Neural progenitor cell (in vitro differentiated cells): ENCODE results near the gene PLK5. TPM values are rescaled to one million over a fixed set of nuclear protein-coding genes. Genes with fewer than 3 reads are reported as not detected.

Source experiments
- DNase-seq: peaks from one replicate; pipeline ENCODE4 v3.0.0-alpha.2; 2016; ENCODE audit warnings: low spot score
- H2AFZ ChIP-seq: fragments of 200-600 bp; sonication (generic); replicated peaks from 2 replicates; pipeline ENCODE4 v1.6.1; 2016; ENCODE audit warnings: antibody characterized with exemption
- H3F3A ChIP-seq: fragments of 200-600 bp; sonication (generic); 2 replicates; pipeline ENCODE4 v1.6.1; 2016; ENCODE audit warnings: antibody characterized with exemption, low read depth
- H3K27ac ChIP-seq: fragments of 200-600 bp; sonication (generic); 2 replicates; pipeline ENCODE4 v1.5.1; 2016; ENCODE audit warnings: mild to moderate bottlenecking
- H3K27me3 ChIP-seq: fragments of 200-600 bp; sonication (generic); 2 replicates; pipeline ENCODE4 v1.6.1; 2016; ENCODE audit warnings: mild to moderate bottlenecking, moderate library complexity
- H3K36me3 ChIP-seq: fragments of 200-600 bp; sonication (generic); 2 replicates; pipeline ENCODE4 v1.5.1; 2016
- H3K4me1 ChIP-seq: fragments of 200-600 bp; sonication (generic); 2 replicates; pipeline ENCODE4 v1.6.1; 2016; ENCODE audit warnings: mixed run types
- H3K4me2 ChIP-seq: fragments of 200-600 bp; sonication (generic); 2 replicates; pipeline ENCODE4 v1.6.1; 2016
- H3K4me3 ChIP-seq: fragments of 200-600 bp; sonication (generic); 2 replicates; pipeline ENCODE4 v1.5.1; 2016
- H3K79me2 ChIP-seq: fragments of 200-600 bp; sonication (generic); 2 replicates; pipeline ENCODE4 v1.6.1; 2016; ENCODE audit warnings: low read depth
- H3K9ac ChIP-seq: fragments of 200-600 bp; sonication (generic); 2 replicates; pipeline ENCODE4 v1.6.1; 2016
- H3K9me3 ChIP-seq: fragments of 200-600 bp; sonication (generic); 2 replicates; pipeline ENCODE4 v1.5.1; 2016; ENCODE audit warnings: low read depth
- H4K20me1 ChIP-seq: fragments of 200-600 bp; sonication (generic); 2 replicates; pipeline ENCODE4 v1.6.1; 2016; ENCODE audit warnings: low read depth
- H3K27ac Mint-ChIP-seq: 3 replicates; pipeline ENCODE4 v1.8.0; 2021; ENCODE audit warnings: mixed read lengths
- H3K27me3 Mint-ChIP-seq: 2 replicates; pipeline ENCODE4 v1.8.0; 2022; ENCODE audit warnings: low read depth, mild to moderate bottlenecking, inconsistent platforms, moderate library complexity, mixed read lengths; ENCODE audit not compliant: insufficient read depth
- H3K36me3 Mint-ChIP-seq: 3 replicates; pipeline ENCODE4 v1.8.0; 2021; ENCODE audit warnings: mixed read lengths
- H3K4me1 Mint-ChIP-seq: 3 replicates; pipeline ENCODE4 v1.8.0; 2021; ENCODE audit warnings: mixed read lengths
- H3K4me3 Mint-ChIP-seq: 3 replicates; pipeline ENCODE4 v1.8.0; 2021; ENCODE audit warnings: mild to moderate bottlenecking, moderate library complexity, mixed read lengths
- H3K9me3 Mint-ChIP-seq: 3 replicates; pipeline ENCODE4 v1.8.0; 2020; ENCODE audit warnings: mixed read lengths
- EZH2 ChIP-seq: fragments of 200-600 bp; sonication (generic); IDR thresholded peaks from 2 replicates; pipeline ENCODE4 v1.6.1; 2017; ENCODE audit warnings: antibody characterized with exemption, mild to moderate bottlenecking, moderate library complexity
- EZH2phosphoT487 ChIP-seq: fragments of 200-600 bp; sonication (generic); IDR thresholded peaks from 2 replicates; pipeline ENCODE4 v1.6.1; 2017; ENCODE audit warnings: antibody characterized with exemption
- total RNA-seq: library from RNA; depleted of rRNA; stranded (reverse); fragments of >200 nt; gene quantifications from 2 replicates; pipeline ENCODE4 v1.2.3, GENCODE V29; 2015; ENCODE audit warnings: low replicate concordance
- TF ChIP-seq, protein P1 (sequence below): fragments of 200-600 bp; sonication (generic); IDR thresholded peaks from 2 replicates; pipeline ENCODE4 v1.5.1; 2017; ENCODE audit warnings: antibody characterized with exemption, mild to moderate bottlenecking

PLK5 gene
- total RNA-seq, 1 donor from 2014 or later, result not detected

DNA sequence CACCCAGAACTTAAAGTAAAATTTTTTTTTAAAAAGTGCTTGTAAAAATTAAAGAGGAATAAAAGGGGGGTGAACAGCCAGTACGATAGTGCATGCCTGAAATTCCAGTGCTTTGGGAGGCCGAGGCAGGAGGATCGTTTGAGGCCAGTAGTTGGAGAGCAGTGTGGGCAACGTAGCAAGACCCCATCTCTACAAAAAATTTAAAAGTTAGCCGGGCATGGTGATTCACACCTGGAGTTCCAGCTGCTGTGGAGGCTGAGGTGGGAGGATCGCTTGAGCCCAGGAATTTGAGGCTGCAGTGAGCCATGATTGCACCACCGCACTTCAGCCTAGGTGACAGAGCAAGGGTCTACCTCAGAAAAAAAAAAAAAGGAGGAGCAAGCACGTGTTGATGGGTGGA lies 18.9 kb upstream of the PLK5 start:
- Histone ChIP-seq H3F3A (peaks cover 31% of the 10 kb centered on the region), H3K4me3 (no peak overlapping the region), H3K27ac (no peak overlapping the region), H3K9me3 (peaks cover 3% of the 10 kb centered on the region), H3K9ac (no peak overlapping the region), H3K79me2 (no peaks in the 10 kb centered on the region), H3K36me3 (no peaks in the 10 kb centered on the region), H4K20me1 (no peaks in the 10 kb centered on the region), H3K4me1 (peaks cover 4% of the 10 kb centered on the region), H3K27me3 (peaks cover 44% of the 10 kb centered on the region), H3K4me2 (no peak overlapping the region), H2AFZ (no peak overlapping the region)
- Mint-ChIP-seq H3K9me3 (peaks cover 9% of the 10 kb centered on the region), H3K36me3 (no peaks in the 10 kb centered on the region), H3K4me3 (no peak overlapping the region), H3K27ac (no peak overlapping the region), H3K27me3 (peaks cover 11% of the 10 kb centered on the region), H3K4me1 (peaks cover 25% of the 10 kb centered on the region)
- no peak for DNase-seq
- TF ChIP-seq, protein P1, sequence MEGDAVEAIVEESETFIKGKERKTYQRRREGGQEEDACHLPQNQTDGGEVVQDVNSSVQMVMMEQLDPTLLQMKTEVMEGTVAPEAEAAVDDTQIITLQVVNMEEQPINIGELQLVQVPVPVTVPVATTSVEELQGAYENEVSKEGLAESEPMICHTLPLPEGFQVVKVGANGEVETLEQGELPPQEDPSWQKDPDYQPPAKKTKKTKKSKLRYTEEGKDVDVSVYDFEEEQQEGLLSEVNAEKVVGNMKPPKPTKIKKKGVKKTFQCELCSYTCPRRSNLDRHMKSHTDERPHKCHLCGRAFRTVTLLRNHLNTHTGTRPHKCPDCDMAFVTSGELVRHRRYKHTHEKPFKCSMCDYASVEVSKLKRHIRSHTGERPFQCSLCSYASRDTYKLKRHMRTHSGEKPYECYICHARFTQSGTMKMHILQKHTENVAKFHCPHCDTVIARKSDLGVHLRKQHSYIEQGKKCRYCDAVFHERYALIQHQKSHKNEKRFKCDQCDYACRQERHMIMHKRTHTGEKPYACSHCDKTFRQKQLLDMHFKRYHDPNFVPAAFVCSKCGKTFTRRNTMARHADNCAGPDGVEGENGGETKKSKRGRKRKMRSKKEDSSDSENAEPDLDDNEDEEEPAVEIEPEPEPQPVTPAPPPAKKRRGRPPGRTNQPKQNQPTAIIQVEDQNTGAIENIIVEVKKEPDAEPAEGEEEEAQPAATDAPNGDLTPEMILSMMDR, result no peak
- TF ChIP-seq EZH2, result no peak
- TF ChIP-seq EZH2phosphoT487, result no peak

DNA sequence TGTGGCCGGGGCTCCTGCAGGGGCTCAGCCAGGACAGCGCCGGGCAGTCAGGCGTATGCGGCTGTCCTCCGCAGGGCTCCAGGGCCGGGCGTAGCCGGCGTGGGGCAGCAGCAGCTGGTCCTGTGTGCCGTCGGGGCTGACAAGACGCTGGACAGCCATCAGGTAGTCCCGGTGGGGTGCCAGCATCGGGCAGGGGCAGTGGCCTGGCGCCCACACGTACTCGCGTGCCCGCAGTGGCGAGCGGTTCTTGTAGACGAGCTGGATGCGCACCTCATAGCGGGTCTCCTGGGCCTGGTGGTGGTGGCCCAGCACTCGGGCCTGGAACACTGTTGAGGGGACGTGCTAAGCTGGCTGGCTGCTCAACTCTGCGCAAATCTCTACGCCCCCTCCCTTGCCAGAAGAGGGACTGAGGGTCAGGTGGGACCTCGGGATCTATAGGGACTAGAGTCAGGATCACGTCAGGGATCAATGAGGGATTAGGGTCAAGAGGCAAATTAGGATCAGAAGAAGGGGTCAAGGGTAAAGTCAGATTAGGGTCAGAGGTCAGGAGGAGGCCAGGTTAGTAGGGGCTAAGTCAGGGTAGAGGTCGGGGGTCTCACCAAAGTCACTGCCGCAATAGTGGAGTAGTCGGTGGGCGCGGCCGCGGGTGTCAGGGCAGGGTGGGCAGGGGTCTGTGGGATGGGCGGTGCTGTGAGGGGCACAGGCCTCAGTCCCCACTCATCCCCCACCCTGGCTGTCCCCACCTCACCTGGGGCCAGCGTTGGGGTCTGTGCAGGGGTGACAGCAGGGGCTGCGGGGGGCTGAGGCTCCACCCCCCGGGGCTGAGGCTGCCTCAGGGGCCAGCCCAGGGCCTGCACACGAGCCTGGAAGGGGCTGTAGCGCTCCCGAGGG lies 17.6 kb upstream of the PLK5 start:
- no peak overlapping the region for H3K4me3 ChIP-seq
- peaks cover 13% of the 10 kb centered on the region for H3K4me1 ChIP-seq
- peaks cover 38% of the 10 kb centered on the region for H3F3A ChIP-seq
- peaks cover 56% of the 10 kb centered on the region for H3K27me3 ChIP-seq
- Mint-ChIP-seq H3K9me3 (peaks cover 6% of the 10 kb centered on the region), H3K36me3 (no peaks in the 10 kb centered on the region), H3K4me3 (peak overlapping the region; percentile 8), H3K27me3 (peaks cover 16% of the 10 kb centered on the region), H3K27ac (peak overlapping the region; percentile 24), H3K4me1 (peaks cover 26% of the 10 kb centered on the region)
- no peaks in the 10 kb centered on the region for H3K36me3 ChIP-seq
- TF ChIP-seq, protein P1, result no peak
- TF ChIP-seq EZH2, result no peak
- TF ChIP-seq EZH2phosphoT487, result no peak
- no peak overlapping the region for H3K27ac ChIP-seq
- H2AFZ ChIP-seq, result no peak overlapping the region
- no peaks in the 10 kb centered on the region for H4K20me1 ChIP-seq
- no peaks in the 10 kb centered on the region for H3K9me3 ChIP-seq
- H3K4me2 ChIP-seq, result no peak overlapping the region
- no peak overlapping the region for H3K9ac ChIP-seq
- no peak for DNase-seq
- H3K79me2 ChIP-seq, result no peaks in the 10 kb centered on the region

DNA sequence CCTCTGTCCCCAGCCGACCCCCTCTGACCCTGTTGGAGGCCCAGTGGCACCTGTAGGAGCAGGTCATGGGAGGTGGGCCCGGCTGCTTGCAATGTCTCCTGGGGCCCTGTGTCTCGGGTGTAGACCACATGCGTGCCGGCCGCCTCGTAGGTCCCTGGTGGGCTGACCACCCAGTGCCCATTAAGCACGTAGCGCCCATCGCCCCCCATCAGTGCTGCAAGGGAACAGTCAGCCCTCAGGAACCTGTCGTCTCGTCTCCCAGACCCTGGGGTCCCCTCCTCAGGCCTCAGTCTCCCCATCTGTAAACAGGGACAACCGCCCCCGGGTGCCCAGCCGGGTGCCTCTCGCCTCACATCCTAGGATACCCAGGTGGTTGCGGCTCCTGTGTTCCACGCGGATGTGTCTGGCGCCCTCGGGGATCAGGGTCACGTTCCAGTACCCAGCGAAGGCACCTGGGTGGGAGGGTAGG lies 16.7 kb upstream of the PLK5 start:
- Histone ChIP-seq H3K4me2 (peak overlapping the region; percentile 46), H3K79me2 (no peaks in the 10 kb centered on the region), H3K4me1 (peaks cover 13% of the 10 kb centered on the region), H2AFZ (no peak overlapping the region), H3K9ac (no peak overlapping the region), H3K9me3 (no peaks in the 10 kb centered on the region), H3K27ac (no peak overlapping the region), H3K27me3 (peaks cover 63% of the 10 kb centered on the region), H3F3A (peaks cover 43% of the 10 kb centered on the region), H4K20me1 (no peaks in the 10 kb centered on the region), H3K36me3 (no peaks in the 10 kb centered on the region), H3K4me3 (peak overlapping the region; percentile 57)
- H3K4me1 Mint-ChIP-seq, result peaks cover 26% of the 10 kb centered on the region
- peak overlapping the region; percentile 97 for H3K27ac Mint-ChIP-seq
- H3K4me3 Mint-ChIP-seq, result no peak overlapping the region
- no peak for DNase-seq
- no peaks in the 10 kb centered on the region for H3K36me3 Mint-ChIP-seq
- H3K9me3 Mint-ChIP-seq, result peaks cover 5% of the 10 kb centered on the region
- peaks cover 16% of the 10 kb centered on the region for H3K27me3 Mint-ChIP-seq
- no peak for TF ChIP-seq EZH2phosphoT487
